A549 (cell line): ENCODE measurements around the gene COL19A1. TPM values are rescaled to one million over a fixed set of nuclear protein-coding genes. Genes with fewer than 3 reads are reported as not detected.
"Not testable (repeated sequence)": the region's sequence is repeated elsewhere in the genome, so short reads cannot be mapped to it uniquely, and the experiment has no call there.

Experiments
- ATAC-seq, 2 experiments: fragments of 200-7000 bp in 1 of 2; fragments of >200 bp in 1 of 2; cut with Nextera tagmentation in 1 of 2; cut with Tn5 transposase in 1 of 2; 3 replicates each; pipeline versions ENCODE4 v1.8.0 to v1.9.1; 2018 to 2020; ENCODE audit warnings: mild to moderate bottlenecking in 1 of 2, moderate library complexity in 1 of 2
- CTCF ChIA-PET: fragments of 300-600 bp; sonication (Branson Sonifier 250); formaldehyde crosslinking; extraction: SDS; loops from one replicate; lab custom pipeline; 2021; ENCODE audit warnings: antibody characterized with exemption, inconsistent platforms; lab: Yijun Ruan, JAX
- POLR2A ChIA-PET: fragments of 350-600 bp; formaldehyde crosslinking; extraction: SDS; loops from one replicate; lab custom pipeline; 2021; ENCODE audit warnings: antibody characterized with exemption, inconsistent platforms; lab: Yijun Ruan, JAX
- DNase-seq, 2 experiments: peaks; one replicate each; pipeline versions ENCODE4 v3.0.0 to v3.0.0-alpha.2; 2011 to 2016; ENCODE audit warnings: low read depth in 1 of 2, low spot score in 1 of 2
- FAIRE-seq: peaks from 2 replicates; lab custom pipeline; 2011; peaks lifted over from hg19 to GRCh38; lab: Jason Lieb, UNC
- H3K27ac ChIP-seq, 2 experiments: fragments of >200 bp; sonication (Bioruptor Twin); formaldehyde crosslinking; 3 replicates each; pipeline ENCODE4 v1.5.1; 2016 to 2017
- H3K4me1 ChIP-seq: fragments of >200 bp; sonication (Bioruptor Twin); formaldehyde crosslinking; 3 replicates; pipeline ENCODE4 v1.6.1; 2016
- H3K4me2 ChIP-seq: fragments of >200 bp; sonication (Bioruptor Twin); formaldehyde crosslinking; 3 replicates; pipeline ENCODE4 v1.6.1; 2016
- H3K4me3 ChIP-seq: fragments of >200 bp; sonication (Bioruptor Twin); formaldehyde crosslinking; 3 replicates; pipeline ENCODE4 v1.5.1; 2016
- H3K9me3 ChIP-seq: fragments of >200 bp; sonication (Bioruptor Twin); formaldehyde crosslinking; 3 replicates; pipeline ENCODE4 v1.6.1; 2016
- BHLHE40 ChIP-seq: IDR thresholded peaks from 2 replicates; pipeline ENCODE4 v1.6.1; 2012; ENCODE audit warnings: low read depth, low read length, inconsistent platforms
- CBX2 ChIP-seq: fragments of 200-600 bp; sonication (generic); IDR thresholded peaks from 2 replicates; pipeline ENCODE4 v1.6.1; 2016; ENCODE audit warnings: low read depth, mild to moderate bottlenecking, borderline replicate concordance
- CBX8 ChIP-seq: fragments of 200-600 bp; sonication (generic); IDR thresholded peaks from 2 replicates; pipeline ENCODE4 v1.6.1; 2016
- CHD2 ChIP-seq: fragments of 150-350 bp; IDR thresholded peaks from 2 replicates; pipeline ENCODE4 v1.6.1; 2014; ENCODE audit warnings: low read length; ENCODE audit not compliant: partially characterized antibody
- CHD4 ChIP-seq: fragments of 200-600 bp; sonication (generic); IDR thresholded peaks from 2 replicates; pipeline ENCODE4 v1.6.1; 2016; ENCODE audit warnings: antibody characterized with exemption, mild to moderate bottlenecking, borderline replicate concordance
- EP300 ChIP-seq, 2 experiments: fragments of >200 bp; sonication (Bioruptor Twin); formaldehyde crosslinking; IDR thresholded peaks; 2 replicates in 1 of 2; 3 replicates in 1 of 2; pipeline ENCODE4 v1.6.1; 2016 to 2017
- FOSB ChIP-seq: fragments of 250-450 bp; sonication (Bioruptor Pico); IDR thresholded peaks from 2 replicates; pipeline ENCODE4 v1.5.0; 2020; ENCODE audit warnings: mild to moderate bottlenecking, moderate library complexity
- FOSL2 ChIP-seq, 2 experiments: fragments of 450-650 bp in 1 of 2; fragments of >200 bp in 1 of 2; sonication (Bioruptor Twin) in 1 of 2; formaldehyde crosslinking; IDR thresholded peaks; 2 replicates each; pipeline versions ENCODE4 v1.5.0 to v1.6.1; 2016 to 2020; ENCODE audit warnings: mild to moderate bottlenecking in 1 of 2, moderate library complexity in 1 of 2
- FOXS1 ChIP-seq: fragments of 250-450 bp; sonication (Bioruptor Pico); IDR thresholded peaks from 2 replicates; pipeline ENCODE4 v1.5.0; 2020; ENCODE audit warnings: mild to moderate bottlenecking, moderate library complexity
- HOXB13 ChIP-seq: fragments of 250-450 bp; sonication (Bioruptor Pico); IDR thresholded peaks from 2 replicates; pipeline ENCODE4 v1.5.0; 2020; ENCODE audit warnings: low read depth, mild to moderate bottlenecking, moderate library complexity
- HOXB5 ChIP-seq: fragments of 250-450 bp; sonication (Bioruptor Pico); IDR thresholded peaks from 2 replicates; pipeline ENCODE4 v1.5.0; 2020; ENCODE audit warnings: mild to moderate bottlenecking, moderate library complexity
- JUNB ChIP-seq: fragments of >200 bp; sonication (Bioruptor Twin); formaldehyde crosslinking; IDR thresholded peaks from 2 replicates; pipeline ENCODE4 v1.6.1; 2016
- KDM1A ChIP-seq: fragments of 200-600 bp; sonication (generic); IDR thresholded peaks from 2 replicates; pipeline ENCODE4 v1.6.1; 2016; ENCODE audit warnings: low read depth, mild to moderate bottlenecking
- MAFK ChIP-seq: fragments of 450-650 bp; IDR thresholded peaks from 2 replicates; pipeline ENCODE4 v1.6.1; 2014; ENCODE audit not compliant: partially characterized antibody
- NFE2L2 ChIP-seq: fragments of 150-350 bp; conservative IDR thresholded peaks from 2 replicates; pipeline ENCODE4 v1.6.1; 2014; ENCODE audit warnings: low read length
- RAD21 ChIP-seq, 2 experiments: fragments of >200 bp in 1 of 2; sonication (Bioruptor Twin) in 1 of 2; formaldehyde crosslinking in 1 of 2; IDR thresholded peaks in 1 of 2; conservative IDR thresholded peaks in 1 of 2; 2 replicates in 1 of 2; 3 replicates in 1 of 2; pipeline ENCODE4 v1.6.1; 2012 to 2018; ENCODE audit warnings: inconsistent platforms in 1 of 2
- RCOR1 ChIP-seq: fragments of 150-350 bp; IDR thresholded peaks from 2 replicates; pipeline ENCODE4 v1.6.1; 2014; ENCODE audit warnings: antibody characterized with exemption, low read length, low read depth
- SMC3 ChIP-seq: fragments of >200 bp; sonication (Bioruptor Twin); formaldehyde crosslinking; IDR thresholded peaks from 3 replicates; pipeline ENCODE4 v1.6.1; 2018; ENCODE audit warnings: inconsistent platforms
- TP53 ChIP-seq: fragments of 250-450 bp; sonication (Bioruptor Pico); IDR thresholded peaks from 2 replicates; pipeline ENCODE4 v1.5.0; 2021; ENCODE audit warnings: mild to moderate bottlenecking, moderate library complexity
- ZC3H11A ChIP-seq: fragments of 450-650 bp; IDR thresholded peaks from 2 replicates; pipeline ENCODE4 v1.6.1; 2014; ENCODE audit warnings: antibody characterized with exemption, mild to moderate bottlenecking
- ZFP36 ChIP-seq: fragments of 450-650 bp; IDR thresholded peaks from 2 replicates; pipeline ENCODE4 v1.6.1; 2014; ENCODE audit warnings: borderline replicate concordance; ENCODE audit not compliant: partially characterized antibody
- ZNF302 ChIP-seq: fragments of 250-450 bp; sonication (Bioruptor Pico); IDR thresholded peaks from 2 replicates; pipeline ENCODE4 v1.9.0; 2021; ENCODE audit warnings: inconsistent platforms, mild to moderate bottlenecking, moderate library complexity
- WGBS: methylation state at CpG from one replicate; pipeline ENCODE4 v1.1.6; 2017; ENCODE audit errors: missing lambda C conversion rate; 5-methylcytosine and 5-hydroxymethylcytosine counted together
- polyA plus RNA-seq, 4 experiments: library from polyadenylated mRNA; depleted of rRNA in 3 of 4; stranded (reverse); fragments of >200 nt; fragmentation: RNase III in 1 of 4; extraction: RNeasy Plus Mini Kit Qiagen cat#74134 plus additional on column Dnase treatment in 1 of 4; gene quantifications; 2 replicates in 3 of 4; 3 replicates in 1 of 4; pipeline ENCODE4 v1.2.3, GENCODE V29; 2011 to 2017
- TF ChIP-seq, protein P1 (sequence below): fragments of >200 bp; sonication (Bioruptor Twin); formaldehyde crosslinking; IDR thresholded peaks from 3 replicates; pipeline ENCODE4 v1.5.1; 2016
- TF ChIP-seq, protein P2 (sequence below): fragments of 250-450 bp; sonication (Bioruptor Pico); IDR thresholded peaks from 2 replicates; pipeline ENCODE4 v1.5.0; 2021; ENCODE audit warnings: mild to moderate bottlenecking, moderate library complexity, borderline replicate concordance
- TF ChIP-seq, protein P3 (sequence below): fragments of 150-350 bp; IDR thresholded peaks from 2 replicates; pipeline ENCODE4 v1.6.1; 2014; ENCODE audit warnings: low read depth, mild to moderate bottlenecking, low read length

The COL19A1 gene
- polyA plus RNA-seq, 2 of the 4 experiments (the other 2 are of a cell fraction), result not detected

- POLR2A ChIA-PET, result no interaction called here
- ATAC-seq (no peak), FAIRE-seq (no peak)
Observed at GRCh38 chr6:69819138-69819537, 47.2 kb upstream of the COL19A1 start.

DNA sequence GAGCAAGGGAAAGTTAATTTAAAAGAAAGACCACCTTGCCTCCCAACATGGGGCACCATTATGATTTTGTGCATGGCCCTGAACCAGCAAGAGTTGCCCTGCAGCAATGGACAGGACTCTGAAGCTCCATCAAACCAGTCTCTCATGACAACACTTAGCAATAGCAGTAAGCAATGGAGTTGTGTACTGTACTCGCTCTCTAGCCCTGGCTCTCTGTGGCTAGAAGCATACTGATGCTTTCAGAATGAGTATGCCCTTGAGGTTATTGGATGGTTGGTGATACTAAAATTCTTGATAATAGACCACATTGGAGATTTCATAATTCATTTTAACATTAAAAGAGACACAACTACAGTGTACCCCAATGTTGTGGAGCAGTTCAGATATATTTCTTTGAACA, 46.3 kb upstream of the COL19A1 start:
- H3K4me2 ChIP-seq, result no peak overlapping the region
- no peaks in the 10 kb centered on the region for H3K9me3 ChIP-seq
- ATAC-seq (no peak), DNase-seq (no peak), FAIRE-seq (no peak)
- ChIA-PET CTCF (no interaction called here), POLR2A (no interaction called here)
- H3K27ac ChIP-seq, result no peak overlapping the region
- 93% methylated on average over 1 of the region's 1 CpG for whole genome bisulfite sequencing
- TF ChIP-seq CBX8, result no peak
- TF ChIP-seq RAD21 (conservative IDR thresholded peaks at IDR 0.05 in 1 of 2, IDR thresholded peaks at IDR 0.05 in 1 of 2), result no peak
- no peak for TF ChIP-seq MAFK
- TF ChIP-seq FOSL2 (IDR thresholded peaks at IDR 0.05), result no peak
- TF ChIP-seq FOSL2 (CRISPR knock-in tag; IDR thresholded peaks at IDR 0.05), result no peak
- TF ChIP-seq, protein P1, sequence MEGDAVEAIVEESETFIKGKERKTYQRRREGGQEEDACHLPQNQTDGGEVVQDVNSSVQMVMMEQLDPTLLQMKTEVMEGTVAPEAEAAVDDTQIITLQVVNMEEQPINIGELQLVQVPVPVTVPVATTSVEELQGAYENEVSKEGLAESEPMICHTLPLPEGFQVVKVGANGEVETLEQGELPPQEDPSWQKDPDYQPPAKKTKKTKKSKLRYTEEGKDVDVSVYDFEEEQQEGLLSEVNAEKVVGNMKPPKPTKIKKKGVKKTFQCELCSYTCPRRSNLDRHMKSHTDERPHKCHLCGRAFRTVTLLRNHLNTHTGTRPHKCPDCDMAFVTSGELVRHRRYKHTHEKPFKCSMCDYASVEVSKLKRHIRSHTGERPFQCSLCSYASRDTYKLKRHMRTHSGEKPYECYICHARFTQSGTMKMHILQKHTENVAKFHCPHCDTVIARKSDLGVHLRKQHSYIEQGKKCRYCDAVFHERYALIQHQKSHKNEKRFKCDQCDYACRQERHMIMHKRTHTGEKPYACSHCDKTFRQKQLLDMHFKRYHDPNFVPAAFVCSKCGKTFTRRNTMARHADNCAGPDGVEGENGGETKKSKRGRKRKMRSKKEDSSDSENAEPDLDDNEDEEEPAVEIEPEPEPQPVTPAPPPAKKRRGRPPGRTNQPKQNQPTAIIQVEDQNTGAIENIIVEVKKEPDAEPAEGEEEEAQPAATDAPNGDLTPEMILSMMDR, result no peak
- no peak for TF ChIP-seq NFE2L2
- TF ChIP-seq EP300 (IDR thresholded peaks at IDR 0.05), result no peak
- TF ChIP-seq HOXB5 (CRISPR knock-in tag), result no peak
- TF ChIP-seq SMC3, result no peak
- no peak for TF ChIP-seq FOSB (CRISPR knock-in tag)
- no peak for TF ChIP-seq ZC3H11A
- TF ChIP-seq CBX2, result no peak
- TF ChIP-seq CHD4, result no peak
- H3K4me3 ChIP-seq, result no peak overlapping the region
- no peaks in the 10 kb centered on the region for H3K4me1 ChIP-seq

More at GRCh38 chr6:69819138-69819537, 47.2 kb upstream of the COL19A1 start:
- H3K27ac ChIP-seq, result no peak overlapping the region
- TF ChIP-seq, protein P2, sequence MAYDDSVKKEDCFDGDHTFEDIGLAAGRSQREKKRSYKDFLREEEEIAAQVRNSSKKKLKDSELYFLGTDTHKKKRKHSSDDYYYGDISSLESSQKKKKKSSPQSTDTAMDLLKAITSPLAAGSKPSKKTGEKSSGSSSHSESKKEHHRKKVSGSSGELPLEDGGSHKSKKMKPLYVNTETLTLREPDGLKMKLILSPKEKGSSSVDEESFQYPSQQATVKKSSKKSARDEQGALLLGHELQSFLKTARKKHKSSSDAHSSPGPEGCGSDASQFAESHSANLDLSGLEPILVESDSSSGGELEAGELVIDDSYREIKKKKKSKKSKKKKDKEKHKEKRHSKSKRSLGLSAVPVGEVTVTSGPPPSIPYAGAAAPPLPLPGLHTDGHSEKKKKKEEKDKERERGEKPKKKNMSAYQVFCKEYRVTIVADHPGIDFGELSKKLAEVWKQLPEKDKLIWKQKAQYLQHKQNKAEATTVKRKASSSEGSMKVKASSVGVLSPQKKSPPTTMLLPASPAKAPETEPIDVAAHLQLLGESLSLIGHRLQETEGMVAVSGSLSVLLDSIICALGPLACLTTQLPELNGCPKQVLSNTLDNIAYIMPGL (CRISPR knock-in tag), result no peak
- TF ChIP-seq FOSL2 (IDR thresholded peaks at IDR 0.05), result no peak
- TF ChIP-seq FOSL2 (CRISPR knock-in tag; IDR thresholded peaks at IDR 0.05), result no peak
- TF ChIP-seq KDM1A, result no peak
- no peak for TF ChIP-seq JUNB
- no peak for TF ChIP-seq HOXB13 (CRISPR knock-in tag)
- TF ChIP-seq ZFP36, result no peak
- TF ChIP-seq, all 56 proteins: peak for 0
- Histone ChIP-seq H3K4me3 (no peak overlapping the region), H3K4me1 (no peaks in the 10 kb centered on the region), H3K9me3 (no peaks in the 10 kb centered on the region), H3K4me2 (no peak overlapping the region)
- no peak for DNase-seq
- 47% methylated on average over 4 of the region's 4 CpGs for WGBS
- CTCF ChIA-PET, result no interaction called here

- FAIRE-seq (no peak), ATAC-seq (no peak), DNase-seq (no peak)
- Histone ChIP-seq H3K27ac (no peak overlapping the region), H3K4me2 (no peak overlapping the region), H3K4me3 (no peak overlapping the region), H3K9me3 (no peaks in the 10 kb centered on the region), H3K4me1 (no peaks in the 10 kb centered on the region)
- POLR2A ChIA-PET, result no interaction called here
- WGBS, result 45% methylated on average over 1 of the region's 1 CpG
- CTCF ChIA-PET, result no interaction called here
- TF ChIP-seq CHD4 (no peak), HOXB5 (CRISPR knock-in tag) (no peak), KDM1A (no peak), CHD2 (no peak), BHLHE40 (no peak), ZNF302 (CRISPR knock-in tag) (no peak), RCOR1 (no peak), SMC3 (no peak), TP53 (CRISPR knock-in tag) (no peak), FOXS1 (CRISPR knock-in tag) (no peak), EP300 (IDR thresholded peaks at IDR 0.05) (no peak)
- TF ChIP-seq, protein P3, sequence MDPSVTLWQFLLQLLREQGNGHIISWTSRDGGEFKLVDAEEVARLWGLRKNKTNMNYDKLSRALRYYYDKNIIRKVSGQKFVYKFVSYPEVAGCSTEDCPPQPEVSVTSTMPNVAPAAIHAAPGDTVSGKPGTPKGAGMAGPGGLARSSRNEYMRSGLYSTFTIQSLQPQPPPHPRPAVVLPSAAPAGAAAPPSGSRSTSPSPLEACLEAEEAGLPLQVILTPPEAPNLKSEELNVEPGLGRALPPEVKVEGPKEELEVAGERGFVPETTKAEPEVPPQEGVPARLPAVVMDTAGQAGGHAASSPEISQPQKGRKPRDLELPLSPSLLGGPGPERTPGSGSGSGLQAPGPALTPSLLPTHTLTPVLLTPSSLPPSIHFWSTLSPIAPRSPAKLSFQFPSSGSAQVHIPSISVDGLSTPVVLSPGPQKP, result no peak
- TF ChIP-seq, all 56 proteins: peak for 0
Observed at GRCh38 chr6:69820438-69820837, 45.9 kb upstream of the COL19A1 start.

- POLR2A ChIA-PET, CTCF ChIA-PET, DNase-seq, H3K4me1 ChIP-seq, H3K9me3 ChIP-seq, H3K4me3 ChIP-seq, H3K4me2 ChIP-seq, H3K27ac ChIP-seq, FAIRE-seq, ATAC-seq: not testable (repeated sequence)
- WGBS, result 70% methylated on average over 5 of the region's 5 CpGs
Observed at GRCh38 chr6:69824355-69824754, 42.0 kb upstream of the COL19A1 start.
